Measurements from ENCODE around the gene SEMA5A. TPM values are rescaled to one million over a fixed set of nuclear protein-coding genes. Genes with fewer than 3 reads are reported as not detected.

SEMA5A gene
- total RNA-seq, 5 donors from 2014 or later (not counting 1 experiment from before 2014, with no cell fraction given) = 0.60 to 5.1 (median 1.5) TPM

DNA sequence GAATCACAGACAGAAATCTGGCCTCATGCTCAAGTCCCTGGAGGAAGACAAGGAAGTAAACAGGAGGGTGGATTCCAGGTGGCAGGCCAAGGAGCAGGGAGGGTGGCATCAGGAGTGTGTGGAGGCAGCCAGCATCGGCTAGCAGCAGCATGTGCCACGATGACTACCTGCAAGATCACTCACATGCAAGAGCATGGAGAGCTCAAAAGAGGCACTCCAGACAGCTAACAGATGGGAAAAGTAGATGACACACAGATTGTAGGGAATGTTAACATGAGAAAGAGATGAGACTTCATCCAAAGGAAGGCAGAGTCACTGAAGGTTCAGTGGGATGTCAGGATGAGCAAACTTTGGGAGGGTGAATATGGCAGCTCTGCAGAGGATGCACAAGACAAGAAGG lies 104.3 kb downstream of the SEMA5A start:
- H3K9me3 ChIP-seq = no peaks in the 10 kb centered on the region
- no peak overlapping the region for H3K4me3 ChIP-seq (ENCODE audit: control insufficient read depth in 1 of 2, extremely low read depth in 1 of 2, low read length in 1 of 2)
- no peaks in the 10 kb centered on the region for H3K27me3 ChIP-seq (replicated peaks in 1 of 2; ENCODE audit: control insufficient read depth in 2 of 2, extremely low read depth in 1 of 2, insufficient read depth in 2 of 2, low read length in 1 of 2)
- Mint-ChIP-seq H3K27me3 (no peaks in the 10 kb centered on the region), H3K9me3 (peaks cover 8 to 17% (median 13%) of the 10 kb centered on the region in 3 donors), H3K4me3 (no peak overlapping the region), H3K27ac (no peak overlapping the region), H3K4me1 (no peaks in the 10 kb centered on the region), H3K36me3 (no peaks in the 10 kb centered on the region)
- CTCF ChIA-PET = no interaction called here
- no peak for ATAC-seq (replicated peaks in 1 of 4)
- no peak overlapping the region for H3K27ac ChIP-seq (ENCODE audit: low read length)
- POLR2A ChIA-PET = no interaction called here
- no peaks in the 10 kb centered on the region for H3K4me1 ChIP-seq (ENCODE audit: control insufficient read depth in 1 of 2, extremely low read depth in 1 of 2, insufficient read depth in 2 of 2, low read length in 2 of 2)
- no peaks in the 10 kb centered on the region for H3K36me3 ChIP-seq (ENCODE audit: control insufficient read depth in 2 of 2, extremely low read depth in 1 of 2, insufficient read depth in 1 of 2, low read length in 1 of 2)
- DNase-seq = no peak
- 78% methylated on average over 2 of the region's 2 CpGs for WGBS (ENCODE audit: insufficient coverage)

- Histone ChIP-seq H3K4me3 (ENCODE audit: control insufficient read depth in 1 of 2, extremely low read depth in 1 of 2, low read length in 1 of 2) (no peak overlapping the region), H3K27me3 (replicated peaks in 1 of 2; ENCODE audit: control insufficient read depth in 2 of 2, extremely low read depth in 1 of 2, insufficient read depth in 2 of 2, low read length in 1 of 2) (no peaks in the 10 kb centered on the region), H3K4me1 (ENCODE audit: control insufficient read depth in 1 of 2, extremely low read depth in 1 of 2, insufficient read depth in 2 of 2, low read length in 2 of 2) (no peaks in the 10 kb centered on the region), H3K27ac (ENCODE audit: low read length) (no peak overlapping the region), H3K9me3 (no peaks in the 10 kb centered on the region), H3K36me3 (ENCODE audit: control insufficient read depth in 2 of 2, extremely low read depth in 1 of 2, insufficient read depth in 1 of 2, low read length in 1 of 2) (no peaks in the 10 kb centered on the region)
- H3K9me3 Mint-ChIP-seq = peaks cover 8 to 17% (median 13%) of the 10 kb centered on the region in 3 donors
- no peaks in the 10 kb centered on the region for H3K36me3 Mint-ChIP-seq
- WGBS (ENCODE audit: insufficient coverage) = 100% methylated on average over 1 of the region's 2 CpGs
- POLR2A ChIA-PET = no interaction called here
- H3K4me1 Mint-ChIP-seq = no peaks in the 10 kb centered on the region
- no peak for DNase-seq
- no peak overlapping the region for H3K27ac Mint-ChIP-seq
- CTCF ChIA-PET = no interaction called here
- H3K27me3 Mint-ChIP-seq = no peaks in the 10 kb centered on the region
- ATAC-seq (replicated peaks in 1 of 4) = no peak
- no peak overlapping the region for H3K4me3 Mint-ChIP-seq
Observed at GRCh38 chr5:9440517-9440916, 105.4 kb downstream of the SEMA5A start.

DNA sequence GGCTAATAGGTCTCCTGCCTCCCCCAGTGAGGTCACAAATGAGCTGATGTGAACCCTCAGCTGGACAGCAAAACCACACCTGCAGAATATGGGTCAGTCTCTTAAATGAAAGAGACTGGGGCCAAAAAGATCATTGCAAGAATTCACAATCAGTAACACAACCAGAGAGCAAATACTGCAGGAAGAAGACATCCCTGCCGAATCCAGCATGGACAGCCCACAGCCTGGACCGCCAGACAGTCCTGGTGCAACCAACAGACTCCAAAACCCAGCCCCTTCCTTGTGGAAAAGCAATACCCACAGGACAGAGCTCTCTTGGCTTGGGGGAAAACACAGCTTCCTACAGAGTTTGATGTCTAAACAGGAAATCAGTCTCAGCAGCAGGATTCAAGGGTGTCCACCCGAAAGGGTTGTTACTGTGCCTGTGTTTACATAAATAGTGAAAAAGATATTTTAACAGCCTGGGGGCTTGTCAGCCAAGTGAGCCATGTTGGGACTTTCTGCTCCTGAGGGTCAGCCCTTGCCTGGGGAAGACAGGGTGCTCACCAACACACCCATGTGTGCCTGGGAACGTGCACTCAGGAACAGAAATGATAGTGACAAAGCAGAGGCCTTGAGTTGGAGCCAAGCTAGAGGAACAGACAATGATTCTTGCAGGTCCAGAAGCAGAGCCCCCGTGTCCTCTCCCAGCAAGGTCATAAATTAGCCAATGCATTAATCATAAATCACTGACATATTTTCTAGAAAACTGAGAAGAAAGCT lies 106.2 kb downstream of the SEMA5A start:
- no peak overlapping the region for H3K4me3 Mint-ChIP-seq
- peaks cover 8 to 16% (median 13%) of the 10 kb centered on the region in 3 donors for H3K9me3 Mint-ChIP-seq
- no peak overlapping the region for H3K27ac Mint-ChIP-seq
- Histone ChIP-seq H3K27me3 (replicated peaks in 1 of 2; ENCODE audit: control insufficient read depth in 2 of 2, extremely low read depth in 1 of 2, insufficient read depth in 2 of 2, low read length in 1 of 2) (no peaks in the 10 kb centered on the region), H3K36me3 (ENCODE audit: control insufficient read depth in 2 of 2, extremely low read depth in 1 of 2, insufficient read depth in 1 of 2, low read length in 1 of 2) (no peaks in the 10 kb centered on the region), H3K4me3 (ENCODE audit: control insufficient read depth in 1 of 2, extremely low read depth in 1 of 2, low read length in 1 of 2) (no peak overlapping the region), H3K4me1 (ENCODE audit: control insufficient read depth in 1 of 2, extremely low read depth in 1 of 2, insufficient read depth in 2 of 2, low read length in 2 of 2) (no peaks in the 10 kb centered on the region), H3K9me3 (no peaks in the 10 kb centered on the region), H3K27ac (ENCODE audit: low read length) (no peak overlapping the region)
- DNase-seq = no peak
- 60% methylated on average over 2 of the region's 5 CpGs for WGBS (ENCODE audit: insufficient coverage)
- ChIA-PET POLR2A (no interaction called here), CTCF (no interaction called here)
- no peak for ATAC-seq (replicated peaks in 1 of 4)
- H3K4me1 Mint-ChIP-seq = no peaks in the 10 kb centered on the region
- H3K36me3 Mint-ChIP-seq = no peaks in the 10 kb centered on the region
- H3K27me3 Mint-ChIP-seq = no peaks in the 10 kb centered on the region

DNA sequence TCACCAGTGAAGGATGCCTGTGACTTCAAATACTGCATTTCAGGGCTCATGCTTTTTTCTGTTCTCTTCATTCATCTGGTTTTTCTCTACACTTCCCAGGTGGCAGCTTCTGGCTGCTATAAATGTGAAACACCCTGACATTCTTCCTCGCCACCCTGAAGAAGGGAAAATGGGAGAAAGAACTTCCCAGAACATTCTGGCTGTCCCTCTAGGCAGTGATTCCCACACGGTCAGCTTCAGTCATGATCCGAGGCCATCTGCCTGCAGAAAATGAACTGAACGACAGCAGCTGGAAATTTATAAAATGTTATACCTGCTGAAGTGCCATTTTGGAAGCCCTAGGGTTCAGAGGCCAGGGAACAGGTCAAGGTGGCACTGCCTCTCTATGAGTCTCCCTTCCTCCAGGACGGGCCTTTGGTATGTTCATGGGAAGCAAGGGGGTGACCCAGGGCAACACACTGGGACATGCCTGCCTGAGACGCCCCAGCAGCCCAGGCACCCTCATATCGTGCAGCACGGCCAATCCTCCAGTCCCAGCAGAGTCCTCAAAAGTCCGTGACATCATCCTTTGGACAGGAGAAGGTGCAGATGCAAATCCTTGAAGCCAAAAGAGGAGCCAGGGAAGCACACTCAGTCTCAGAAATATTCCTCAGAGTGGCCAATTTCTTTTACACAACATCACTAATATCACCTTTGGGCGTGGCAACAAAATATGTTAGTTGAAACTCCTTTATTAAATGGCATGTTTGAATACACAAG lies 107.1 kb downstream of the SEMA5A start:
- CTCF ChIA-PET = no interaction called here
- H3K4me3 ChIP-seq (ENCODE audit: control insufficient read depth in 1 of 2, extremely low read depth in 1 of 2, low read length in 1 of 2) = no peak overlapping the region
- Mint-ChIP-seq H3K9me3 (peaks cover 3 to 10% (median 9%) of the 10 kb centered on the region in 3 donors), H3K4me3 (no peak overlapping the region), H3K27ac (no peak overlapping the region), H3K4me1 (no peaks in the 10 kb centered on the region), H3K27me3 (no peaks in the 10 kb centered on the region), H3K36me3 (no peaks in the 10 kb centered on the region)
- 85% methylated on average over 5 of the region's 10 CpGs for WGBS (ENCODE audit: insufficient coverage)
- no peaks in the 10 kb centered on the region for H3K9me3 ChIP-seq
- POLR2A ChIA-PET = no interaction called here
- H3K4me1 ChIP-seq (ENCODE audit: control insufficient read depth in 1 of 2, extremely low read depth in 1 of 2, insufficient read depth in 2 of 2, low read length in 2 of 2) = no peaks in the 10 kb centered on the region
- no peaks in the 10 kb centered on the region for H3K36me3 ChIP-seq (ENCODE audit: control insufficient read depth in 2 of 2, extremely low read depth in 1 of 2, insufficient read depth in 1 of 2, low read length in 1 of 2)
- ATAC-seq (replicated peaks in 1 of 4) (no peak), DNase-seq (no peak)
- H3K27me3 ChIP-seq (replicated peaks in 1 of 2; ENCODE audit: control insufficient read depth in 2 of 2, extremely low read depth in 1 of 2, insufficient read depth in 2 of 2, low read length in 1 of 2) = no peaks in the 10 kb centered on the region
- H3K27ac ChIP-seq (ENCODE audit: low read length) = no peak overlapping the region

DNA sequence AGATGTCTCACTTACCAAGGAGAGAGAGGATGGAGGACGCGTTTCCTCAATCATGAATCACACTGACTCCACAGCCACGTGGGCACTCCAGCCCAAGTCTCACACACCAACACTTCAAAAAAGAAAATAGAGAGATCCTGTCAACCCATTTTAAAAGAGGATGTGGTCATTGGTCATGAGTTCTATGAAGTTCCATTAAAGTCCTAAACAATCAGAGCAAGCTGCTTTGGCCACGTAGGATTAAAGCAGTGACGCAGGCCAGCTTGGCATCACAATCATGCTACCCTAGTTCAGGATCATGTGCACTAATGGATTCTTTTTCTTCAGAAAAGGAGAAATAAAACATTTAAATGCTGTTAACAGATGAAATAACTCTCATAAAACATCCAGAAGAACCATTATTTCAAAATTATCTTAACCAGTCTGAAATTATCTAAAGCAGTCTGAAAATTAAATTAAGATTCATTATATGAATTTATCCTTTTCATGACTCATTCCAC lies 108.1 kb downstream of the SEMA5A start:
- Mint-ChIP-seq H3K36me3 (no peaks in the 10 kb centered on the region), H3K27me3 (no peaks in the 10 kb centered on the region), H3K4me1 (no peaks in the 10 kb centered on the region), H3K9me3 (peaks cover 3 to 10% (median 9%) of the 10 kb centered on the region in 3 donors), H3K4me3 (no peak overlapping the region), H3K27ac (no peak overlapping the region)
- no CpG with 5 or more reads among the region's 5 CpGs for WGBS (ENCODE audit: insufficient coverage)
- H3K36me3 ChIP-seq (ENCODE audit: control insufficient read depth in 2 of 2, extremely low read depth in 1 of 2, insufficient read depth in 1 of 2, low read length in 1 of 2) = no peaks in the 10 kb centered on the region
- H3K9me3 ChIP-seq = no peaks in the 10 kb centered on the region
- H3K27ac ChIP-seq (ENCODE audit: low read length) = no peak overlapping the region
- no peak for DNase-seq
- ATAC-seq (replicated peaks in 1 of 4) = no peak
- H3K4me1 ChIP-seq (ENCODE audit: control insufficient read depth in 1 of 2, extremely low read depth in 1 of 2, insufficient read depth in 2 of 2, low read length in 2 of 2) = no peaks in the 10 kb centered on the region
- ChIA-PET POLR2A (no interaction called here), CTCF (interaction anchor here in 1 of 2 donors (0.6 kb wide), 1 partner anchor 382 kb away, joined by 3 read pairs; no protein-coding TSS in a partner anchor)
- H3K27me3 ChIP-seq (replicated peaks in 1 of 2; ENCODE audit: control insufficient read depth in 2 of 2, extremely low read depth in 1 of 2, insufficient read depth in 2 of 2, low read length in 1 of 2) = no peaks in the 10 kb centered on the region
- H3K4me3 ChIP-seq (ENCODE audit: control insufficient read depth in 1 of 2, extremely low read depth in 1 of 2, low read length in 1 of 2) = no peak overlapping the region

DNA sequence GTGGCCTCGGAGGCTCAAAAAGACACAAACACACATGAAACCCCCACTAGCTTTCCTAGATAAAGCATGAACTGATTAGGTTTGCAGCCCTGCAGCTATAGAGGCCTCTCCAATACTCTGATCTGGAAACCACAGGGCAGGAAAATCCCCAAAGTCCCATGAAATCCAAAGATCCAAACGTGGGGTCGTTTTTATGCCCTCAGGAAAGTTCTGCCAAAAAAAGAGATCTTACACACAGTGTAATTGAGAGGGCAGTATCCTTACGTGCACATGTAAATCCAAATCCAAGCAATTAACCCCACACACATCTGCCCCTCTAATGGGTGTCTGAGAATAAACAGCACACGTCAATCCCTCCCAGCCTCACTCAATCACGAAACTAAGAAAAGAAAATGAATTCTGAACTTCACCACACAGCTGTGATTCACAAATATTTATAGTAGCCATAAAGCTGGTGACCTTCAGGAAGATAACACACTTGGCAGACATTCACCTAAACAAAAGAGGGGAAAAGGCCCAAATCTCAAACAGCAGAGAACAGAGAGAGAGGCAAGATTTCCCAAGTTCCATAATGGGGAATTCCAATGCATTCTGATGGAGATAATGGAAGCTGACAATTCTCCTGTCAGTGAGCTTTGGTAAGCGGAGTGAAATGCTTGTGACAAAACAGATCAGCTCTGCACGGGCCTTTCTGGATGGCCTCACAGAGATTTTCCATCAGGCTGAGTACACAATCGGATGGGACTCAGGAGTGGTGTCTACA lies 114.2 kb downstream of the SEMA5A start:
- ChIA-PET POLR2A (interaction anchor here in 1 of 2 donors (0.7 kb wide), 1 partner anchor 24 kb away, joined by 5 read pairs; no protein-coding TSS in a partner anchor), CTCF (no interaction called here)
- Histone ChIP-seq H3K9me3 (no peaks in the 10 kb centered on the region), H3K27ac (ENCODE audit: low read length) (no peak overlapping the region), H3K4me1 (ENCODE audit: control insufficient read depth in 1 of 2, extremely low read depth in 1 of 2, insufficient read depth in 2 of 2, low read length in 2 of 2) (no peaks in the 10 kb centered on the region), H3K27me3 (replicated peaks in 1 of 2; ENCODE audit: control insufficient read depth in 2 of 2, extremely low read depth in 1 of 2, insufficient read depth in 2 of 2, low read length in 1 of 2) (no peaks in the 10 kb centered on the region), H3K4me3 (ENCODE audit: control insufficient read depth in 1 of 2, extremely low read depth in 1 of 2, low read length in 1 of 2) (no peak overlapping the region), H3K36me3 (ENCODE audit: control insufficient read depth in 2 of 2, extremely low read depth in 1 of 2, insufficient read depth in 1 of 2, low read length in 1 of 2) (no peaks in the 10 kb centered on the region)
- H3K27ac Mint-ChIP-seq = no peak overlapping the region
- H3K4me1 Mint-ChIP-seq = no peaks in the 10 kb centered on the region
- DNase-seq = no peak
- 81% methylated on average over 3 of the region's 9 CpGs for WGBS (ENCODE audit: insufficient coverage)
- no peak for ATAC-seq (replicated peaks in 1 of 4)
- H3K27me3 Mint-ChIP-seq = no peaks in the 10 kb centered on the region
- H3K36me3 Mint-ChIP-seq = no peaks in the 10 kb centered on the region
- H3K4me3 Mint-ChIP-seq = no peak overlapping the region
- no peaks in the 10 kb centered on the region for H3K9me3 Mint-ChIP-seq

Measured in T-cell (primary cell).